ENCODE data around the gene PNMA8C.
"Not testable (repeated sequence)": the region's sequence is repeated elsewhere in the genome, so short reads cannot be mapped to it uniquely, and the experiment has no call there.

The PNMA8C gene

DNA sequence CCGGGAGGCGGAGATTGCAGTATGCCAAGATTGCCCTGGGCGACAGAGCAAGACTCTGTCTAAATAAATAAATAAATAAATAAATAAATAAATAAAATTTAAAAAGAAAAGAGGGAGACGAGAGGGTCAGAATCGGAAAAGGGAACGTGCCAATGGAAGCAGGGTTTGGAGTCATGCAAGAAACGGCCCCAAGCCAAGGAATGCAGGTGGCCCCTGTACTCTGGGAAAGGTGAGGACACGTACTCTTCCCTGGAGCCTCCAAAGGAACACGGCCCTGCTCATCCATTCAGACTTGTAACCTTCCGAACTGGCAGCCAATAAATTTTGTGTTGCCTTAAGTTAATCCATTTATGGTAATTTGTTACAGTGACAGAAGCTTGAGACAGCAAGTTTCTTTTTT lies 19.9 kb upstream of the PNMA8C start:
- FAIRE-seq, result no peak
- no peak for DNase-seq (ENCODE audit: insufficient read length, low spot score)

DNA sequence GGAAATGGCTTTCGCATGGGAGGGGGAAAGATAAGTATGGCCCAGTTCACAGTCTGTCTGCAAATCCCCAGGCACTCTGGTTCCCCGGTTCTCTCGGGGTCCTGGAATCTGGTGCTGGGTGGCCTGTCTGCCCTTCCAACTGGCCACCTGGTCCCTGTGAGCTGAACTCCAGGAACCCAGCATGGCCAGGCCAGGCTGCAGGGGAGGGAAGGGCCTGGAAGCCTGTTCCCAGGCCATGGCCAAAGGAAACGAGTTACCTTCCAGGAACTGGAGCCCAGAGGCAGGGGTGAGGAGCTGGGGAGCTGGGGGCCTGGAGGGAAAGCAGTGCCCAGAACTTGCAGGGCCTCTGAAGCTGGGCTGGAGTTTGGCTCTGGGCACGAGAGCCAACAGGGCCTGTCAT lies 19.1 kb upstream of the PNMA8C start:
- no peak for FAIRE-seq
- DNase-seq (ENCODE audit: insufficient read length, low spot score), result no peak

DNA sequence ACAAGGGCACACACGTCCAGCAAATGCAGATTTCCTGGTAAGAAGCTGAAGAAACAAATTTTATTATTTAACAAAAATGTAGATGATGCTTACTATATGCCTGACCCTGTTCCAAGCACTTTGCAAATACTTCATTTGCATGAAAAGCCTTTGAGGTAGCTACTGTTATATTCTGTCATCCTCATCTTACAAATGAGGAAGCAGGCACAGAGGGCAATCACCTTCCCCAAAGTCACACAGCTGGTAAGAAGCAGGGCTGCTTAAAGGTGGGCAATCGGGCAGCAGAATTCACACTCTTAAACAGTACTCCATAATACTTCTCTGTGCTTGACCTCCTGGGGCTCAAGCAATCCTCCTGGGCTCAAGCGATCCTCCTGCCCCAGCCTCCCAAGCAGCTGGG lies 18.3 kb upstream of the PNMA8C start:
- DNase-seq (ENCODE audit: insufficient read length, low spot score), result no peak
- no peak for FAIRE-seq

DNA sequence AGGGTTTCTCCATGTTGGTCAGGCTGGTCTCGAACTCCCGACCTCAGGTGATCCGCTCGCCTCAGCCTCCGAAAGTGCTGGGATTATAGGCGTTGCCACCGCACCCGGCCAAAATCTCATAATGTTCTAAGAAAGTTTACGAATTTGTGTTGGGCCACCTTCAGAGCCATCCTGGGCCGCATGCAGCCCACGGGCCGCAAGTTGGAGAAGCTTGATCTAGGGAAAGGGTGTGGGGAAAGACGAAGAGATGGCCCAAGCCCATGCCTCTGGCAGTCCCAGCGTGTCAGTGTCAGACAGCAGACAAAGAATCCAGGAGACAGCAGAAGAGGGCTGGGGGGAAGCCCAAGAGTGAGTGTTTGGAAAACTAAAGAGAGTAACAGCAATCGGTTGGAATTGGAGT lies 17.3 kb upstream of the PNMA8C start:
- DNase-seq (ENCODE audit: insufficient read length, low spot score) (no peak), FAIRE-seq (no peak)

DNA sequence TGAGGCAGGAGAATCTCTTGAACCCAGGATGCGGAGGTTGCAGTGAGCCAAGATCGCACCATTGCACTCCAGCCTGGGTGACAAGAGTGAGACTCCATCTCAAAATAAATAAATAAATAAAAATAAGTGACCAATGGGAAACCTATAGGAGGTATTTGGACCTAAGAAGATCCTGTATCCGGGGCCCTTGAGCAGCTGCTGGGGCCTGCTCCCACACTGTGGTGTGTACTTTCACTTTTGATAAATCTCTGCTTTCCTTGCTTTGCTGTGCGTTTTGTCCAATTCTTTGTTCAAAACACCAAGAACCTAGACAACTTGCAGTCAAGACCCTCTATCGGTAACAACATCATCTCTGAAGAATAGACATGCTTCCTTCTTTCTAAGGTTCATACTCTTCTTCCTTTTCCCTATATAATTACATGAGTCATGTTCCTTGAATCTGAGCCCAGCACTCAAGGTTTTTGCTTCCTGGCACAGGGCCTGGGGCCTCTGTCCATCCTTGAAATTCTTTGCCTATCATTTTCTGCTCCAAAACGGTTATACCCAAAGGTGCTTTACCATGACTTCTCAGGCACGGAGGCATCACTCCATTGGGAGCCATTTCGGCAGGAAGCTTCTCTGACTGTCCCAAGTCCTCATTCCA lies 14.2 kb upstream of the PNMA8C start:
- FAIRE-seq (no peak), DNase-seq (ENCODE audit: insufficient read length, low spot score) (peak; percentile 63)

DNA sequence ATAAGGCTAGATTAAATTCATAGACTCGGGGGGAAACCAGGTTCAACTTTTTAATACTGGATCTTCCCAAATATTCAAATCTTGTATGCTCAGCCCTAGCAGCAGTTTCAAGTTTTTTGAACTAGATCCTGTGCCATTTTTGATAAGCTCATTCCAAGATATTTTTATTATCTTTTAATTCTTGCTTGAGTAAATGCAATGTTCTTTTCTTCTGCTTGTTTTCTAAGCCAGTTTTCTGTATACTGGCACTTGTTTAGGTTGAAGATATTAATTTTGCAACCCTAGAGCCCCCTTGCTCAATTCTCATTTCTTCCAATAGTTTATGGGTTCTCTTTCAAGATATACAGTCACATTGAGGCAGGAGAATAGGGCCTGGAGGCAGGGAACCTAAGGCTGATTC lies 13.1 kb upstream of the PNMA8C start:
- no peak for FAIRE-seq
- no peak for DNase-seq (ENCODE audit: insufficient read length, low spot score)

DNA sequence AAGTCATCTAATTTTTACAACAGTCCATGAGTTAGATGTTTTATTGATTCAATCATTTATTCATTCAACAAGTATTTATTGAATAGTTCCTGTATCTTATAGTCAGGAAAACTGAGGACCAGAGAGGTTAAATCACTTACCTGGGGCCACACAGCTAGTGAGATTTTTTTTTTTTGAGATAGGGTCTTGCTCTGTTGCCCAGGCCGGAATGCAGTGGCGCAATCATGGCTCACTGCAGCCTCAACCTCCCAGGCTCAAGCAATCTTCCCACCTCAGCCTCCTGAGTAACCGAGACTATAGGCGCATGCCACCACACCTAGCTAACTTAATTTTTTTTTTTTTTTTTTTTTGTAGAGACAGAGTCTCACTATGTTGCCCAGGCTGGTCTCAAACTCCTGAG lies 7.0 kb upstream of the PNMA8C start:
- not testable (repeated sequence) for DNase-seq (ENCODE audit: insufficient read length, low spot score); FAIRE-seq

DNA sequence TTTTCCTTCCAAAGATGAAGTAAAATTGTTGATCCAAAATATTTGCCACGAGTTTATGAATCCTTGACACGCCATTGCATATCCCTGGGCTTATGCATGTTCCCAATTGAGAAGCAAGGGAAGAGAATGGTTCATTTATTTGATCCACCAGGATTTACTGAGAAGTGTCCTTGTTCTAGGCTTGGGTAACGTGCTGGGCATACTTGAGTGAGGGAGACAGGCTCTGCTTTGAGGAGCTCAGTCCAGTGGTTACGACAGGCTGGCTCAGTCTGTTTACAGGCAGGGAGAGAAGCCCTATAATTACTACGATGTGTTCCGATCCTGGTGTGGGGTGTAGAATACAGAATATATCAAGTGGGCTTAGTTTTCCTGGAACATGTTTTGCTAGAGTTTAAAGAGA lies 6.3 kb upstream of the PNMA8C start:
- DNase-seq (ENCODE audit: insufficient read length, low spot score) (no peak), FAIRE-seq (no peak)

DNA sequence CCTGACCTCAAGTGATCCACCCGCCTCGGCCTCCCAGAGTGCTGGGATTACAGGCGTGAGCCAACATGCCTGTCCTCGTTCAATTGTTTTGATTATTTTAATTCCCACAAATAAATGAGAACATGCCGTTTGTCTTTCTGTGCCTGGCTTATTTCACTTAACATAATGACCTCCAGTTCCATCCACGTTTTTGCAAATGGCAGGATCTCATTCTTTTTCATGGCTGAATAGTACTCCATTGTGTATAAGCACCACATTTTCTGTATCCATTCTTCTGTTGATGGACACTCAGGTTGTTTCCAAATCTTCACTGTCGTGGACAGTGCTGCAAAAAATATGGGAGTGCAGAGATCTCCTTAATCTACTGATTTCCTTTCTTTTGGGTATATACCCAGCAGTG lies 4.7 kb upstream of the PNMA8C start:
- FAIRE-seq; DNase-seq (ENCODE audit: insufficient read length, low spot score): not testable (repeated sequence)

DNA sequence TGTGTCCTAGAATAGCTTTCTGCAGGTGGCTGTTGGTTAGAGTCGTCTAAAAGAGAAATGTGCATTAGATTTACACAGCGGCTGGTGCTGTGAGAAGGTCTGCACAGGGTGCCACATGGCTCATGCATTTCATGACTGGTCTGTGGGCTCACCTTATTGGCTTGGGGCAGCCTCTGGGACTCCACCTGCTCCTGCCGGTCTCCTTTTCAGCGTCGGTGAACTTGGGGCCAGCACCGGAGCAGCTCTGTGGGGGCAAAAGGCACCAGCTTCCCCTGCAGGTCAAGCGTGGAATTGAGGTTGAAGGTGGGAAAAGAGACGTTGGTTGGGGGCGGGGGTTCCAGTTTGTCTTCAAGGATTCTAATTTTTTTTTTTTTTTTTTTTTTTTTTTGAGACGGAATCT lies 3.1 kb upstream of the PNMA8C start:
- DNase-seq (ENCODE audit: insufficient read length, low spot score), result no peak
- FAIRE-seq, result no peak

DNA sequence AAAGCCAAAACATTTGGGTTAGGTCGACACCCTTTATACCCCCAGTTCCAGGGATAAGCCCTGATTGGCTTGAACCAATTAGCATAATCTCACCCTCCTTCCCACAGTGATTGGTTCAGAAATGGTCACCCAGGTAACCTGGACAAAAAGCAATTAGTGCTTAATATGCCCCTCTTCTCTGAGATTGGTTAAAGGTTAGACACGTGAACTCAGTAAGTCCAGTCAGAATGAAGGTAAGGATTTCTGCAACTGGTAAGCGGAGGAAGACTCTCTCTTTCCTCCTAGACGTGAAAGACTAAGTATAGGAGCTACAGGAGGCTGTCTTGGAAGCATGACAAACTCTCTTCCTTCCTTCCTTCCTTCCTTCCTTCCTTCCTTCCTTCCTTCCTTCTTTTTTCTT lies 1.3 kb upstream of the PNMA8C start:
- DNase-seq (ENCODE audit: insufficient read length, low spot score), result no peak
- no peak for FAIRE-seq

DNA sequence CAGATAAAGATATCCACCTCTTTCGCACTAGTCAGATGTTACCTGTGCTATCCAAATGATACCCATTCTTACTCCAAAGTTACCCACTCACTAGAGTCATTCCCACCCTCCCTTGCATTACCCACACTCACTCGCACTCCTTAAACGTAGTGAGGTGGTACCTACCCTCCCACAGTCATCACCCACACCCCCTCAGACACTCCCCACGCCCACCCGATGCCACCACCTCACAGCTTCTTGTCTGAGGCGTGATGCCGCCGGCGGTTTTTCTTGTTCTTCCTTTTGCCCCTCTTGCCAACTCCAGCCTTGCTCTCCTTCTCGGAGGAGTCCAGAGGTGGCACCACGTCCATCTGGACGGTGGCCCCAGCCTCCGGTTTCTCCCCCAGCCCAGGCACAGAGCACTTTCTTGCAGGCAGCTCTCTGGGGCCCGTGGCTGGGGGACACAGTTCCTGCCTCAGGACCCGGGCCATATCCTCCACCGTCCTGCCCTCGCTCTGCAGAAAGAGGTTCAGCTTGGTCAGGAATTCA lies 1.2 kb downstream of the PNMA8C start:
- no peak for DNase-seq (ENCODE audit: insufficient read length, low spot score)
- peak; percentile 13 for FAIRE-seq

DNA sequence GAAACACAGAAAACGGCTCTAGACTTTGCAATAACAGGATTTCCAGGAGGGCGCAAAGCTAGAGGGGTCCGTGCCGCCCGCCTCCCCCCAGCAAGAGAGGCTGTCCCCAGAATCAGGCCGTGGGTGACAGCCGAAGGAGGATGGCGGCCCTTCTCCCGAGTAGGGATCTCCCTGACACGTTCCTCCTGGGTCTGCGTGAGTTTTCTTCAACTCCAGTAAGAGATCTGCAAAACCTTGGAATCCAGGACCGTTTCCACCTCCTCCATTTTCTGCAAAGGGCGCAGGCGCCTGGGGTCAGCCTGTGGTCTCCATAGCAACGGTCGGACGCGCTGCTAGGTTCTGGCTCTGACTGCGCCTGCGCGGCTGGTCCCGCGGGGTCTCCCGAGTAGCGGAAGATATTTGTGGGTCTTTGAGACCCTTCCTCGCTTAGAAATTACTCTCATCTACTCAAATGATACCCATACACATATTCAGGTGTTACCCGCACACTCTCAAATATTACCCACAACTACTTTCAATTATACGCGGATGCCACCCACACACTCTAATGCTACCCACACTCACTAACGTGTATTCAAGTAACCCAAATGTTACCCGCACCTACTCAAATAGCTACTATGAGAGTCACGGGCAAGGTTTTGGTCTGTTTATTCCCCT lies 2.1 kb downstream of the PNMA8C start:
- peak; percentile 56 for DNase-seq (ENCODE audit: insufficient read length, low spot score)
- no peak for FAIRE-seq

DNA sequence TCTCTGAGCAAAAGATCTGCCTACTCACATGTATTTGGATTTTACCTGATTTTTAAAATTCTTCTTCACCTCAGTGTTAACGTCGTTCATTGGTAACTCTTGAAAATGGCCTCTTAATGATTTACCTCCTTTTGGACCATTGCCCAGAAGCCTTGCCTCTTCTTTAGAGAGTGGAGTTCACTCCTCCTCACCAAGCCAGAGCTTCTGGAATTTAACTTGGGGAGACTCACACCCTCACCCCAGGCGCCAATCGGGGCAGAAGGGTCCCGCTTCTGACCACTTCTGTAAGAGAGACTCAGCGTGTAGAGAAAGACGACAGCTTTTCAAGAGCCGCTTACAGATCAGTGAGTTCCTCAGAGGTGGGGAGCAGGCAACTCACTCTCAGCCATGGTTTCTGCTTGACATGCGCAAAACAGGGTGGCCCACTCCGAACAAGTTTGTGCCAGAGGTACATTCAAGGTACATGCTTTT lies 2.7 kb downstream of the PNMA8C start:
- DNase-seq (ENCODE audit: insufficient read length, low spot score) (no peak), FAIRE-seq (no peak)

DNA sequence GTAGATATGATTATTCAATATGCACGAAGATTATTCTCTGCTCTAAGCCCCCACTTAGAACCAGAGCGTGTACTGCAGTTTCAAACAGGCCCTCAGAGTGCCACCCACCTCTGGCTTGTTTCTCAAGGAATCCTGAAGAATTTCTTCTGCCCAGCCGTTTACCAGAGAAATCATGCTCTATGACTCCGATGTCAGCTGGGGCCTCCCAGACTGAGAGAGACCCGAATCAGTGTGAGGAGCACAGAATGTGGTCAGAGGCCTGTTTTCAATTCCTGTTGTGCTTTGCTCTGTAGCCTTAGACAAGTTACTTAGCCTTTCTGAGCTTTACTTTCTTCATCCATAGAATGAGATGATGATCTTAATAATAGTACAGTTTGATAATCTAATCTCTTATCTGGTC lies 5.5 kb downstream of the PNMA8C start:
- FAIRE-seq, result no peak

DNA sequence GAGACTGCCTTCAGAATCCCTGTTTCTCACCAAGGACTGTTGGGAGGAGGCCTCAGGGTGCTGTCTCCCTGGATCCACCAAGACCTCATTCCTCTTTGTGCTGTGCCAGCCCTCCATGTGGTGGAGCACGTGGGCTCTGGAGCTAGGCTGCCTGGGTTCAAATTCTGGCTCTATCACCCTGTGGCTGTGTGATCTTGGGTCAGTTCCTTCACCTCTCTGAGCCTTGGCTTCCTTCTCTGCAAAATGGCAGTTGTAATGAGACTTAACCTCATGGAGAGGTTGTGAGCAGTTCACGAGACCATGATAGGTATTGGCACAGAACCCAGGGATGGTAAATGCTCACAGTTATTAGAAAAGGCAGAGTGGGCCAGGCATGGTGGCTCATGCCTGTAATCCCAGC lies 6.4 kb downstream of the PNMA8C start:
- FAIRE-seq, result no peak
- no peak for DNase-seq (ENCODE audit: insufficient read length, low spot score)

More for the DNA sequence above, 5.5 kb downstream of the PNMA8C start:
- DNase-seq (ENCODE audit: insufficient read length, low spot score), result no peak

DNA sequence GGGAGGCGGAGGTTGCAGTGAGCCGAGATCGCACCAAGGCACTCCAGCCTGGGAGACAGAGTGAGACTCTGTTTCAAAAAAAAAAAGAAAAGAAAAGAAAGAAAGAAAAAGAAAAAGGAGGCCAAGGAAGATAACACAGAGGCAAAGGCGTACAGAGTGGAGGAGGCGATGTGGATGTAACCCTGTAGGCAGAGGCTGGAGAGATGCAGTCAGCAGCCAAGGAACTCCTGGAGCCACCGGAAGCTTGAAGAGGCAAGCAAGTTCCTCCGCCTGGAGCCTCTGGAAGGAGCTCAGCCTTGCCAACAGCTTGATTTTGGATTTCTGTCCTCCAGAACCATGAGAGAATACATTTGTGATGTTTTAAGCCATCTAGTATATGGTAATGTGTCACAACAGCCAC lies 8.7 kb downstream of the PNMA8C start:
- FAIRE-seq, result no peak
- no peak for DNase-seq (ENCODE audit: insufficient read length, low spot score)

DNA sequence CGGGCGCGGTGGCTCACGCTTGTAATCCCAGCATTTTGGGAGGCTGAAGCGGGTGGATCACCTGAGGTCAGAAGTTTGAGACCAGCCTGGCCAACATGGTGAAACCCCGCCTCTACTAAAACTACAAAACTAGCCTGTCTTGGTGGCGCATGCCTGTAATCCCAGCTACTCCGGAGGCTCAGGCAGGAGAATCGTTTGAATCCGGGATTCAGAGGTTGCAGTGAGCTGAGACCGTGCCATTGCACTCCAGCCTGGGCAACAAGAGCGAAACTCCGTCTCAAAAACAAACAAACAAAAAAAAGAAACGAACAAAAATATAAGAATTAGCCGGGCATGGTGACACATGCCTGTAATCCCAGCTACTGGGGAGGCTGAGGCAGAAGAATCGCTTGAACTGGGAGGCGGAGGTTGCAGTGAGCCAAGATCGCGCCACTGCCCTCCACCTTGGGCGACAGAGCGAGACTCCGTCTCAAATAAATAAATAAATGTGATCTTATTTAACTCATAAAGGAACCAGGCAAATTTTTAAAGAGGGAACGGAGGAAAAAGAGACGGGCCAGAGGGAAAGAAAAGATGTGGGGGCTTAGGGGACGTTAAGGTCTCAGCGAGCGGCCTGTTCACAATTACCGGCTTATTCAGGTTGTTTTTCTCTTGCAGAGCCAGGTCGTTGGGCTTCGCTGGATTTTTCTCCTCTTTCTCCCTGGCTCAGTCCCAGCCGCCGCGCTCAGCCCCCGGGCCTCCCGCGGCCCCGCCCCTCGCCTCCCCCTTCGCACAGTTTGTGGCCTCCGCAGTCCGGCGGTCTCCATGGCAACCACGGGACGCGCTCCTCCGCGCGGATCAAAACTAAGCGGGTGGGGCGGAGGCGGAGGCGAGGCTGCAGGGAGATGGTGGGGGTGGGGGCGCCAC lies 12.7 kb downstream of the PNMA8C start:
- peak; percentile 74 for FAIRE-seq

DNA sequence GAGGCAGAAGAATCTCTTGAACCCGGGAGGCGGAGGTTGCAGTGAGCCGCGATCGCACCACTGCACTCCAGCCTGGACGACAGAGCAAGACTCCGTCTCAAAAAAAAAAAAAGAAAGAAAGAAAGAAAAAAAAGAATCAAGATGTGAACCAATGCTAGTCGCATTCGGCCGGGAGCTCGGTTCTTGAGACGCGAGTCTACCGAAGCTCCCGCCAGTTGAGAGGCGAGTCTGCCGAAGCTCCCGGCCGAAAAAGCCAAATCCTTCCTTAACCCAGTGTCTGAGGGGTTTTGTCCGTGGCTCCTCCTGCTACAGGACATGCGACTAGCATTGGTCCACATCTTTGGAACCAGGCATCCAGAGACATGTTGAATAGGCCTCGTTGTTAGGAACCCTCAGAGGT lies 13.8 kb downstream of the PNMA8C start:
- not testable (repeated sequence) for FAIRE-seq; DNase-seq (ENCODE audit: insufficient read length, low spot score)

More for the DNA sequence above, 12.7 kb downstream of the PNMA8C start:
- DNase-seq (ENCODE audit: insufficient read length, low spot score), result peak; percentile 88

DNA sequence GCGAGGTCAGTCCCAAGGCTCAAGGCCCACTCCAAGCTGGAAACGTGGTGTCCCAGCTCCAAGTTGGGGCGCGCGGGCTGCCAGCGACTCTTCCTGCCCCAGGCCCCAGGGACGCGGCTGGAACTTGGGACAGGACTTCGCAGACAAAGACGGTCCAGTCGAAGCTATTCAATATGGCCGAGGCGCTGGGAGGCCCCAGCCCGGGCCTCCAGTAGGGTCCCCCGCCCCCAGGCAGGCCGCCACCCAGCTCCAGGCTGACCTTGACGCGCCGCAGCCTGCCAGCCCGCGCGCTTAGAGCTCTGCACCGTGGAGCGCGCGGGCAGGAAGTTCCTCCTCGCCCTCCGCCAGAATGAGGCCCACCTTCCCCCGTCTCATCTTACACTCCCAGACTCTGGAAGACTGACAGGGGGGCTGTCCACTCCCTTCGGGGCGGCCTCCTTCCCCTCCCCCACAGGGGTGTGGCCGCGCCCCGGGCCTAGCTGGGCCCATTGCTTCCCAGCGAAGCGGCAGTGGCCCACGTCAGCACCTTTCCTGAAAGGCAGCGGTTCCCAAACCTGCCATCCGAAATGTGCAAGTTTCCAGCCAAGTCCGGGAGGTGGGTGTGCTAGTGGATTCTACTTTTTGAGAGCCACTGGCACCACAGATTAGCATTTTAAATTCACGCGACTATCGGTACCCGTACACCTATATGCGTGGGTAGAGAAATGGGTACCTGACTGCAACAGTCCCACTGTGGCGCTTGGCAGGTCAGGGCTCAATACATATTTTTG lies 15.3 kb downstream of the PNMA8C start, which contains the start of gene CCDC8:
CCDC8 (minus strand) TSS at position 303 of the 770 bp plus-strand sequence. CDS start 754 bp downstream, outside the sequence.
- peak; percentile 83 for DNase-seq (ENCODE audit: insufficient read length, low spot score)
- FAIRE-seq, result peak; percentile 70

Data from HTR-8/SVneo (cell line).